Neural cell (in vitro differentiated cells): Measurements from ENCODE around the gene AGO3. TPM values are rescaled to one million over a fixed set of nuclear protein-coding genes. Genes with fewer than 3 reads are reported as not detected.

Experiments
- H2AFZ ChIP-seq: fragments of 200-600, 300-800 bp; sonication (generic), shearing (Covaris generic); 2 replicates; pipeline ENCODE4 v1.6.0; 2014; ENCODE audit warnings: low read depth, mild to moderate bottlenecking, antibody characterized with exemption, low read length, moderate library complexity
- H3F3A ChIP-seq: fragments of 200-600 bp; shearing (Covaris generic); 2 replicates; pipeline ENCODE4 v1.6.1; 2016; ENCODE audit warnings: mild to moderate bottlenecking, moderate library complexity, mixed read lengths, antibody characterized with exemption, low read length; ENCODE audit not compliant: insufficient read depth, poor library complexity, severe bottlenecking
- H3K27ac ChIP-seq: fragments of 200-600, 300-800 bp; sonication (generic), shearing (Covaris generic); 2 replicates; pipeline ENCODE4 v1.5.1; 2014; ENCODE audit warnings: mild to moderate bottlenecking, low read length, moderate library complexity
- H3K27me3 ChIP-seq: fragments of 300-800, 200-600 bp; sonication (generic), shearing (Covaris generic); 2 replicates; pipeline ENCODE4 v1.6.0; 2014; ENCODE audit warnings: mild to moderate bottlenecking, low read depth, low read length, moderate library complexity; ENCODE audit not compliant: insufficient read depth
- H3K36me3 ChIP-seq: fragments of 300-800, 200-600 bp; sonication (generic), shearing (Covaris generic); 2 replicates; pipeline ENCODE4 v1.5.1; 2014; ENCODE audit warnings: mild to moderate bottlenecking, antibody characterized with exemption, low read length, moderate library complexity; ENCODE audit not compliant: insufficient read depth
- H3K4me2 ChIP-seq: fragments of 300-800, 200-600 bp; sonication (generic), shearing (Covaris generic); 2 replicates; pipeline ENCODE4 v1.6.0; 2014; ENCODE audit warnings: mild to moderate bottlenecking, low read length
- H3K4me3 ChIP-seq: fragments of 300-800, 200-600 bp; sonication (generic), shearing (Covaris generic); 2 replicates; pipeline ENCODE4 v1.5.1; 2014; ENCODE audit warnings: mild to moderate bottlenecking, low read length, moderate library complexity
- H3K79me2 ChIP-seq: fragments of 200-600 bp; shearing (Covaris generic); replicated peaks from 2 replicates; pipeline ENCODE4 v1.6.0; 2014; ENCODE audit warnings: mild to moderate bottlenecking, low read length, moderate library complexity; ENCODE audit not compliant: insufficient read depth
- H3K9ac ChIP-seq: fragments of 300-800, 200-600 bp; sonication (generic), shearing (Covaris generic); 2 replicates; pipeline ENCODE4 v1.6.1; 2016; ENCODE audit warnings: mild to moderate bottlenecking, low read length, mixed read lengths
- H3K9me2 ChIP-seq: fragments of 200-600 bp; shearing (Covaris generic); 2 replicates; pipeline ENCODE4 v1.6.1; 2016; ENCODE audit warnings: mild to moderate bottlenecking, low read length, mixed read lengths; ENCODE audit not compliant: insufficient read depth
- H3K9me3 ChIP-seq: fragments of 200-600, 300-800 bp; sonication (generic), shearing (Covaris generic); 2 replicates; pipeline ENCODE4 v1.6.1; 2016; ENCODE audit warnings: mild to moderate bottlenecking, mixed run types, low read length, moderate library complexity, mixed read lengths
- H4K20me1 ChIP-seq: fragments of 200-600 bp; shearing (Covaris generic); 2 replicates; pipeline ENCODE4 v1.6.1; 2016; ENCODE audit warnings: mild to moderate bottlenecking, mixed run types; ENCODE audit not compliant: insufficient read depth
- EP300 ChIP-seq: fragments of 450-650 bp; conservative IDR thresholded peaks from 2 replicates; pipeline ENCODE4 v1.6.1; 2014; ENCODE audit warnings: antibody characterized with exemption, mild to moderate bottlenecking, moderate library complexity; ENCODE audit not compliant: poor library complexity, severe bottlenecking
- EZH2 ChIP-seq: fragments of 200-600, 300-800 bp; shearing (Covaris generic), sonication (generic); IDR thresholded peaks from 2 replicates; pipeline ENCODE4 v1.6.1; 2014; ENCODE audit warnings: antibody characterized with exemption, low read length, borderline replicate concordance, mild to moderate bottlenecking; ENCODE audit not compliant: insufficient read depth, poor library complexity, severe bottlenecking
- MXI1 ChIP-seq: fragments of 450-650 bp; conservative IDR thresholded peaks from 2 replicates; pipeline ENCODE4 v1.6.1; 2014; ENCODE audit warnings: antibody characterized with exemption, mild to moderate bottlenecking; ENCODE audit not compliant: poor library complexity, severe bottlenecking
- POLR2AphosphoS5 ChIP-seq: IDR thresholded peaks from 2 replicates; pipeline ENCODE4 v1.6.1; 2012
- RAD21 ChIP-seq: fragments of 450-650 bp; conservative IDR thresholded peaks from 2 replicates; pipeline ENCODE4 v1.6.1; 2014; ENCODE audit warnings: antibody characterized with exemption, mild to moderate bottlenecking, moderate library complexity
- SMC3 ChIP-seq: fragments of 450-650 bp; conservative IDR thresholded peaks from 2 replicates; pipeline ENCODE4 v1.6.1; 2014; ENCODE audit warnings: antibody characterized with exemption, mild to moderate bottlenecking, moderate library complexity; ENCODE audit not compliant: poor library complexity
- TAF1 ChIP-seq: IDR thresholded peaks from 2 replicates; pipeline ENCODE4 v1.6.1; 2012; ENCODE audit warnings: low read depth
- polyA plus RNA-seq: library from polyadenylated mRNA; depleted of rRNA; stranded (reverse); fragments of >200 nt; gene quantifications from 2 replicates; pipeline ENCODE4 v1.2.3, GENCODE V29; 2014
- TF ChIP-seq, protein P1 (sequence below): fragments of 450-650 bp; IDR thresholded peaks from 2 replicates; pipeline ENCODE4 v1.5.1; 2014; ENCODE audit warnings: antibody characterized with exemption, mild to moderate bottlenecking, moderate library complexity; ENCODE audit not compliant: poor library complexity, severe bottlenecking
- TF ChIP-seq, protein P2 (sequence below): IDR thresholded peaks from 2 replicates; pipeline ENCODE4 v1.6.1; 2012; ENCODE audit warnings: borderline replicate concordance

Gene AGO3
- polyA plus RNA-seq, 1 donor from 2014 or later: 9.4 TPM

GRCh38 chr1:36055706-36056105, 124.8 kb downstream of the AGO3 start:
- H3K4me3 ChIP-seq: no peak overlapping the region
- no peaks in the 10 kb centered on the region for H3K79me2 ChIP-seq
- H3K9me2 ChIP-seq: no peaks in the 10 kb centered on the region
- H4K20me1 ChIP-seq: no peaks in the 10 kb centered on the region
- no peak overlapping the region for H2AFZ ChIP-seq
- no peaks in the 10 kb centered on the region for H3F3A ChIP-seq
- H3K9ac ChIP-seq: no peak overlapping the region
- no peak overlapping the region for H3K27ac ChIP-seq
- TF ChIP-seq TAF1 (no peak), EZH2 (no peak), POLR2AphosphoS5 (no peak), MXI1 (no peak), RAD21 (no peak), SMC3 (no peak)
- TF ChIP-seq, protein P1, sequence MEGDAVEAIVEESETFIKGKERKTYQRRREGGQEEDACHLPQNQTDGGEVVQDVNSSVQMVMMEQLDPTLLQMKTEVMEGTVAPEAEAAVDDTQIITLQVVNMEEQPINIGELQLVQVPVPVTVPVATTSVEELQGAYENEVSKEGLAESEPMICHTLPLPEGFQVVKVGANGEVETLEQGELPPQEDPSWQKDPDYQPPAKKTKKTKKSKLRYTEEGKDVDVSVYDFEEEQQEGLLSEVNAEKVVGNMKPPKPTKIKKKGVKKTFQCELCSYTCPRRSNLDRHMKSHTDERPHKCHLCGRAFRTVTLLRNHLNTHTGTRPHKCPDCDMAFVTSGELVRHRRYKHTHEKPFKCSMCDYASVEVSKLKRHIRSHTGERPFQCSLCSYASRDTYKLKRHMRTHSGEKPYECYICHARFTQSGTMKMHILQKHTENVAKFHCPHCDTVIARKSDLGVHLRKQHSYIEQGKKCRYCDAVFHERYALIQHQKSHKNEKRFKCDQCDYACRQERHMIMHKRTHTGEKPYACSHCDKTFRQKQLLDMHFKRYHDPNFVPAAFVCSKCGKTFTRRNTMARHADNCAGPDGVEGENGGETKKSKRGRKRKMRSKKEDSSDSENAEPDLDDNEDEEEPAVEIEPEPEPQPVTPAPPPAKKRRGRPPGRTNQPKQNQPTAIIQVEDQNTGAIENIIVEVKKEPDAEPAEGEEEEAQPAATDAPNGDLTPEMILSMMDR: no peak
- TF ChIP-seq, protein P2, sequence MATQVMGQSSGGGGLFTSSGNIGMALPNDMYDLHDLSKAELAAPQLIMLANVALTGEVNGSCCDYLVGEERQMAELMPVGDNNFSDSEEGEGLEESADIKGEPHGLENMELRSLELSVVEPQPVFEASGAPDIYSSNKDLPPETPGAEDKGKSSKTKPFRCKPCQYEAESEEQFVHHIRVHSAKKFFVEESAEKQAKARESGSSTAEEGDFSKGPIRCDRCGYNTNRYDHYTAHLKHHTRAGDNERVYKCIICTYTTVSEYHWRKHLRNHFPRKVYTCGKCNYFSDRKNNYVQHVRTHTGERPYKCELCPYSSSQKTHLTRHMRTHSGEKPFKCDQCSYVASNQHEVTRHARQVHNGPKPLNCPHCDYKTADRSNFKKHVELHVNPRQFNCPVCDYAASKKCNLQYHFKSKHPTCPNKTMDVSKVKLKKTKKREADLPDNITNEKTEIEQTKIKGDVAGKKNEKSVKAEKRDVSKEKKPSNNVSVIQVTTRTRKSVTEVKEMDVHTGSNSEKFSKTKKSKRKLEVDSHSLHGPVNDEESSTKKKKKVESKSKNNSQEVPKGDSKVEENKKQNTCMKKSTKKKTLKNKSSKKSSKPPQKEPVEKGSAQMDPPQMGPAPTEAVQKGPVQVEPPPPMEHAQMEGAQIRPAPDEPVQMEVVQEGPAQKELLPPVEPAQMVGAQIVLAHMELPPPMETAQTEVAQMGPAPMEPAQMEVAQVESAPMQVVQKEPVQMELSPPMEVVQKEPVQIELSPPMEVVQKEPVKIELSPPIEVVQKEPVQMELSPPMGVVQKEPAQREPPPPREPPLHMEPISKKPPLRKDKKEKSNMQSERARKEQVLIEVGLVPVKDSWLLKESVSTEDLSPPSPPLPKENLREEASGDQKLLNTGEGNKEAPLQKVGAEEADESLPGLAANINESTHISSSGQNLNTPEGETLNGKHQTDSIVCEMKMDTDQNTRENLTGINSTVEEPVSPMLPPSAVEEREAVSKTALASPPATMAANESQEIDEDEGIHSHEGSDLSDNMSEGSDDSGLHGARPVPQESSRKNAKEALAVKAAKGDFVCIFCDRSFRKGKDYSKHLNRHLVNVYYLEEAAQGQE: no peak
- H3K27me3 ChIP-seq: no peaks in the 10 kb centered on the region
- H3K4me2 ChIP-seq: no peak overlapping the region
- peaks cover 4% of the 10 kb centered on the region for H3K36me3 ChIP-seq
- no peaks in the 10 kb centered on the region for H3K9me3 ChIP-seq

- H3K4me3 ChIP-seq: no peak overlapping the region
- H3K9me3 ChIP-seq: no peaks in the 10 kb centered on the region
- no peak overlapping the region for H2AFZ ChIP-seq
- no peaks in the 10 kb centered on the region for H3K27me3 ChIP-seq
- no peak overlapping the region for H3K9ac ChIP-seq
- no peaks in the 10 kb centered on the region for H3K79me2 ChIP-seq
- H3K4me2 ChIP-seq: no peak overlapping the region
- TF ChIP-seq, protein P1: no peak
- TF ChIP-seq RAD21: no peak
- no peak for TF ChIP-seq SMC3
- TF ChIP-seq EZH2: no peak
- no peak for TF ChIP-seq MXI1
- TF ChIP-seq TAF1: no peak
- TF ChIP-seq, protein P2: no peak
- no peak for TF ChIP-seq POLR2AphosphoS5
- TF ChIP-seq EP300: no peak
- H3K9me2 ChIP-seq: no peaks in the 10 kb centered on the region
- H3K27ac ChIP-seq: no peak overlapping the region
- H4K20me1 ChIP-seq: no peaks in the 10 kb centered on the region
- H3K36me3 ChIP-seq: no peaks in the 10 kb centered on the region
- no peaks in the 10 kb centered on the region for H3F3A ChIP-seq
Measured at GRCh38 chr1:36062315-36062714, 131.4 kb downstream of the AGO3 start.
